OCI-LY3 (cell line): Measurements from ENCODE around the gene NHLH1.

Experiments
- H2AFZ ChIP-seq: fragments of 200-600, 300-600 bp; shearing (Covaris generic); 2 replicates; pipeline ENCODE4 v1.6.0; 2014; ENCODE audit warnings: antibody characterized with exemption, low read depth, low read length
- H3K27ac ChIP-seq: fragments of 200-600, 300-600 bp; sonication (generic); 2 replicates; pipeline ENCODE4 v1.5.1; 2014; ENCODE audit warnings: mild to moderate bottlenecking, low read length, moderate library complexity, mixed read lengths
- H3K27me3 ChIP-seq: fragments of 200-600, 300-600 bp; sonication (generic); 2 replicates; pipeline ENCODE4 v1.6.1; 2014; ENCODE audit warnings: low read depth, low read length, mixed read lengths
- H3K36me3 ChIP-seq: fragments of 200-600, 300-600 bp; sonication (generic); replicated peaks from 2 replicates; pipeline ENCODE3; 2014; ENCODE audit warnings: low read depth, low read length, mixed read lengths
- H3K4me1 ChIP-seq: fragments of 300-600, 200-600 bp; sonication (generic); 2 replicates; pipeline ENCODE4 v1.6.1; 2014; ENCODE audit warnings: low read length, mixed read lengths
- H3K4me2 ChIP-seq: fragments of 200-600, 300-600 bp; sonication (generic); 2 replicates; pipeline ENCODE4 v1.6.1; 2014; ENCODE audit warnings: low read length, mixed read lengths
- H3K4me3 ChIP-seq: fragments of 300-600, 200-600 bp; sonication (generic); 2 replicates; pipeline ENCODE4 v1.5.1; 2014; ENCODE audit warnings: antibody characterized with exemption, mild to moderate bottlenecking, low read length, moderate library complexity
- H3K79me2 ChIP-seq: fragments of 300-600, 200-600 bp; shearing (Covaris generic); 2 replicates; pipeline ENCODE4 v1.6.1; 2014; ENCODE audit warnings: mild to moderate bottlenecking, low read length, mixed read lengths
- H3K9ac ChIP-seq: fragments of 300-600, 200-600 bp; shearing (Covaris generic); 2 replicates; pipeline ENCODE4 v1.6.0; 2014; ENCODE audit warnings: mild to moderate bottlenecking, low read length, moderate library complexity
- H3K9me3 ChIP-seq: fragments of 200-600, 300-600 bp; shearing (Covaris generic); 2 replicates; pipeline ENCODE4 v1.6.1; 2014; ENCODE audit warnings: low read length, mixed read lengths; ENCODE audit not compliant: insufficient read depth
- H4K20me1 ChIP-seq: fragments of 200-600, 300-600 bp; sonication (generic); 2 replicates; pipeline ENCODE4 v1.6.1; 2016; ENCODE audit warnings: low read length, mixed read lengths; ENCODE audit not compliant: insufficient read depth
- CTCF ChIP-seq: fragments of 200-600, 300-600 bp; sonication (generic); IDR thresholded peaks from 2 replicates; pipeline ENCODE4 v1.5.1; 2014; ENCODE audit warnings: antibody characterized with exemption, low read length, low read depth
- EZH2phosphoT487 ChIP-seq: fragments of 200-600 bp; shearing (Covaris generic); IDR thresholded peaks from 2 replicates; pipeline ENCODE4 v1.6.1; 2018; ENCODE audit warnings: antibody characterized with exemption, mixed run types, low read depth

NHLH1 gene

GRCh38 chr1:160363951-160364735 is 2.7 kb upstream of the NHLH1 start:
- TF ChIP-seq CTCF (no peak), EZH2phosphoT487 (no peak)
- no peak overlapping the region for H3K4me2 ChIP-seq
- H2AFZ ChIP-seq, result no peak overlapping the region
- H4K20me1 ChIP-seq, result no peaks in the 10 kb centered on the region
- H3K79me2 ChIP-seq, result no peaks in the 10 kb centered on the region
- H3K9me3 ChIP-seq, result no peaks in the 10 kb centered on the region
- H3K4me3 ChIP-seq, result no peak overlapping the region
- H3K27ac ChIP-seq, result no peak overlapping the region
- no peaks in the 10 kb centered on the region for H3K4me1 ChIP-seq
- no peaks in the 10 kb centered on the region for H3K27me3 ChIP-seq
- H3K9ac ChIP-seq, result no peak overlapping the region
- peaks cover 29% of the 10 kb centered on the region for H3K36me3 ChIP-seq

- H3K4me1 ChIP-seq, result no peaks in the 10 kb centered on the region
- H3K27ac ChIP-seq, result no peak overlapping the region
- H3K9ac ChIP-seq, result no peak overlapping the region
- H2AFZ ChIP-seq, result no peak overlapping the region
- no peak overlapping the region for H3K4me3 ChIP-seq
- H3K27me3 ChIP-seq, result no peaks in the 10 kb centered on the region
- H3K79me2 ChIP-seq, result no peaks in the 10 kb centered on the region
- peaks cover 18% of the 10 kb centered on the region for H3K36me3 ChIP-seq
- no peak for TF ChIP-seq EZH2phosphoT487
- TF ChIP-seq CTCF, result no peak
- H3K9me3 ChIP-seq, result no peaks in the 10 kb centered on the region
- H4K20me1 ChIP-seq, result no peaks in the 10 kb centered on the region
- no peak overlapping the region for H3K4me2 ChIP-seq
Observed at GRCh38 chr1:160365325-160365724, 1.5 kb upstream of the NHLH1 start.

- H3K4me2 ChIP-seq, result no peak overlapping the region
- H3K27ac ChIP-seq, result no peak overlapping the region
- H4K20me1 ChIP-seq, result no peaks in the 10 kb centered on the region
- no peak for TF ChIP-seq EZH2phosphoT487
- no peak for TF ChIP-seq CTCF
- no peak overlapping the region for H2AFZ ChIP-seq
- H3K9ac ChIP-seq, result no peak overlapping the region
- H3K79me2 ChIP-seq, result no peaks in the 10 kb centered on the region
- no peak overlapping the region for H3K4me3 ChIP-seq
- H3K36me3 ChIP-seq, result no peaks in the 10 kb centered on the region
- no peaks in the 10 kb centered on the region for H3K27me3 ChIP-seq
- H3K9me3 ChIP-seq, result no peaks in the 10 kb centered on the region
- H3K4me1 ChIP-seq, result peaks cover 7% of the 10 kb centered on the region
Observed at GRCh38 chr1:160367516-160367900, 637 bp downstream of the NHLH1 start.

- Histone ChIP-seq H3K4me3 (no peak overlapping the region), H3K27ac (no peak overlapping the region), H2AFZ (no peak overlapping the region), H3K36me3 (no peaks in the 10 kb centered on the region), H3K4me2 (no peak overlapping the region), H3K27me3 (no peaks in the 10 kb centered on the region), H4K20me1 (no peaks in the 10 kb centered on the region), H3K9me3 (no peaks in the 10 kb centered on the region), H3K9ac (no peak overlapping the region), H3K79me2 (no peaks in the 10 kb centered on the region), H3K4me1 (peaks cover 7% of the 10 kb centered on the region)
- no peak for TF ChIP-seq EZH2phosphoT487
- no peak for TF ChIP-seq CTCF
Observed at GRCh38 chr1:160367934-160368923, 1.4 kb downstream of the NHLH1 start.
